ENCODE results near the gene LRCH4.
"Not testable (repeated sequence)": the region's sequence is repeated elsewhere in the genome, so short reads cannot be mapped to it uniquely, and the experiment has no call there.

LRCH4 gene

DNA sequence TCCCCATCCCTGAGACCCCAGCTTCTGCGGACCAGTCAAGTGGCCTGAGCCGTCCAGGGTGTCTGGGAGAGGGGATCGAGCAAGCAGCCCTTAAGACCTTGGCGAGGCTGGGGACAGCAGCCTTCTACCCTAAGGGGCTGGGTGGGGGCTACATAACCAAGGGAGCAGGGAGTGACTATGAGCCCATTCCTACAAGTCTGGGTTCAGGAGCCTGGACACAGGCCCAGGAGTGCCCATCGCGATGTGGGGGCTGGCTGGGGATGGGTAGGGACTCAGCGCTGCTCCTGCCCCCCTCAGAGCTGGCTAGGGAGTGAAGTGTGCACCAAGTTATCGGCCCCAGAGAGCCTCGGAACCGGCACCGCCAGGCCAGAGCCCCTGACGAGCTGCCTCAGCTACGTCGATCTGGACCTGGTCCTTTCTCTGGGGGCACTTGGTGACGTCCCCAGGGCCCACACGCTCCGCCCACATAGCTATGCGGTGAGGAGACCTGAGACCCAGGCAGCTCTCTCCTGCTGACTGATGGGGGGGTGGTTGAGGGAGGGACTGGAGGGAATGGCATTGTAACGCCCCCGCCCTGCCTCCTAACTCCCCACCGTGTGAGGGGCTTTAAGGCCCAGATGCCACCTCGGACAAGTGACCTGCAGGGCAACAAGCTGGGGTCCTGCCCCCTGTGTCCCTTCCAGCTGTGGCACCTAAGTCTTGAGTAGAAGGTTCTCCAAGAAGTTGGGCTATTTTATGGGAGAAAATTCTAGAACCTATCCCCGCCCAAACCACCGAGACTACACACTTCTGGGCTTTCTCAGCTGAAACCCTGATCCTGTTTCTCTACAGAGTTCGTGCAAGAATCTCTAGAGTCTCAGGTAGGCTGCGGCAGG is 14.7 kb downstream of the LRCH4 start:
- Histone ChIP-seq H3K9me3 (ENCODE audit: control insufficient read depth, insufficient read depth, low read depth, low read length) (no peaks in the 10 kb centered on the region), H3K4me3 (ENCODE audit: low read depth, low read length) (peak overlapping the region; percentile 41), H3K27ac (ENCODE audit: low read depth, low read length) (no peak overlapping the region; the same call in 1 of the 2 replicates), H3K4me1 (ENCODE audit: control insufficient read depth, insufficient read depth, low read length) (peaks cover 46% of the 10 kb centered on the region), H3K36me3 (ENCODE audit: control insufficient read depth, insufficient read depth, low read length) (peaks cover 16% of the 10 kb centered on the region), H3K27me3 (ENCODE audit: control insufficient read depth, insufficient read depth, low read length) (no peaks in the 10 kb centered on the region), H3K9ac (ENCODE audit: low read length) (peak overlapping the region; percentile 3)

DNA sequence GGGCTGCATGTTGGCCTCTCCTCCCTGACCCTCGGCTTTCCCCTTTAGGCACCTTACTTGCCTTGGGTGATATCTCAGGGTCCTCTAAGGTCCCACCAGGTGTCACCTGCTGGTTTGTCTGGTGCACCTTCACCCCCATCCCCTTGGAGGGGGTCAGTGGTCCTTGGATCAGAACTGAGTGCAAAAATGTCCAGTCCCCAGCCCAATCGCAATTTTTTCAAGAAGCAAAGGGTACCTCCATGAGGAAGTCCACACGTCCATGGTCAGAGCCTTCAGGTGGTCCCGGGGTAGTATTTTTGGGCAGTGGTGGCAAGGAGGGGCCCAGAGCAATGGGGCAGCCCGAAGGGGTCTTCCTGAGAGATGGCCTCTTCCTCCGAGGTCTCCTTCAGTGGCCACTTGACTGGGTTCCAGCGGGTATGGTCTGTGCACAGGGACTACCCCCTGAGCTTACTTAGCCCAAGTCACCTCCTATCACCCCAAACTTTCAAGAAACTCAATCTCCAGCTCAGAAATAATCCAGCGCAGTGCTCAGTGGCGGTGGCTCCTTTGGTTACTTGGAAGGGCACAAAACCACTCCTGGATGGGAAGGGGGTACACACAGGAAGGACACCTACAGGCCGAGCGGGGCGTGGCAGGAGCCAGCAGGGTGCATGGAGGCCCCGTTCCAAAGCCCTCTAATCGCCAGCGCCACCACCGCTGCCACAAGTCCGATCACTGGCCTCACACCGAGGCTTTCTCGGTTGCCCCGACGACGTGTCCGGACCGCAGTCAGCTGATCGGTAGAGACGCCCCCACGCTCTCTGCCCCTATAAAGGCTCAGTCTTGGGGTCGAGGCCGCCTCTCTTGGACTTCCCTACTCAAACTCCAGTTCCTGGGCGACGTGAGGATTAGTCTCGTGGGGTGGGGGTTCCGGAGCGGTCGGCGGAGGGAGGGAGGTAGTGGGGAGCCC is 16.8 kb downstream of the LRCH4 start:
- peak overlapping the region; percentile 78 for H3K9ac ChIP-seq (ENCODE audit: low read length)
- H3K27me3 ChIP-seq (ENCODE audit: control insufficient read depth, insufficient read depth, low read length) = no peaks in the 10 kb centered on the region
- H3K9me3 ChIP-seq (ENCODE audit: control insufficient read depth, insufficient read depth, low read depth, low read length) = no peaks in the 10 kb centered on the region
- no peaks in the 10 kb centered on the region for H3K36me3 ChIP-seq (ENCODE audit: control insufficient read depth, insufficient read depth, low read length)
- peaks cover 47% of the 10 kb centered on the region for H3K4me1 ChIP-seq (ENCODE audit: control insufficient read depth, insufficient read depth, low read length)
- H3K4me3 ChIP-seq (ENCODE audit: low read depth, low read length) = peak overlapping the region; percentile 71
- no peak overlapping the region; the same call in 1 of the 2 replicates for H3K27ac ChIP-seq (ENCODE audit: low read depth, low read length)

- H3K4me1 ChIP-seq (ENCODE audit: control insufficient read depth, insufficient read depth, low read length) = peaks cover 50% of the 10 kb centered on the region
- H3K9ac ChIP-seq (ENCODE audit: low read length) = no peak overlapping the region
- no peaks in the 10 kb centered on the region for H3K9me3 ChIP-seq (ENCODE audit: control insufficient read depth, insufficient read depth, low read depth, low read length)
- no peak overlapping the region for H3K27ac ChIP-seq (ENCODE audit: low read depth, low read length)
- H3K27me3 ChIP-seq (ENCODE audit: control insufficient read depth, insufficient read depth, low read length) = no peaks in the 10 kb centered on the region
- no peak overlapping the region for H3K4me3 ChIP-seq (ENCODE audit: low read depth, low read length)
- no peaks in the 10 kb centered on the region for H3K36me3 ChIP-seq (ENCODE audit: control insufficient read depth, insufficient read depth, low read length)
Measured at GRCh38 chr7:100568176-100568895, 17.6 kb downstream of the LRCH4 start.

- no peak overlapping the region for H3K27ac ChIP-seq (ENCODE audit: low read depth, low read length)
Measured at GRCh38 chr7:100567751-100568175, 18.2 kb downstream of the LRCH4 start.

GRCh38 chr7:100567031-100567730 is 18.7 kb downstream of the LRCH4 start:
- H3K9ac ChIP-seq (ENCODE audit: low read length) = no peak overlapping the region
- no peaks in the 10 kb centered on the region for H3K9me3 ChIP-seq (ENCODE audit: control insufficient read depth, insufficient read depth, low read depth, low read length)
- no peak overlapping the region for H3K27ac ChIP-seq (ENCODE audit: low read depth, low read length)

More at GRCh38 chr7:100567751-100568175, 18.2 kb downstream of the LRCH4 start:
- Histone ChIP-seq H3K9me3 (ENCODE audit: control insufficient read depth, insufficient read depth, low read depth, low read length) (no peaks in the 10 kb centered on the region), H3K4me1 (ENCODE audit: control insufficient read depth, insufficient read depth, low read length) (peaks cover 48% of the 10 kb centered on the region), H3K4me3 (ENCODE audit: low read depth, low read length) (no peak overlapping the region), H3K9ac (ENCODE audit: low read length) (no peak overlapping the region), H3K36me3 (ENCODE audit: control insufficient read depth, insufficient read depth, low read length) (peaks cover 4% of the 10 kb centered on the region), H3K27me3 (ENCODE audit: control insufficient read depth, insufficient read depth, low read length) (no peaks in the 10 kb centered on the region)

DNA sequence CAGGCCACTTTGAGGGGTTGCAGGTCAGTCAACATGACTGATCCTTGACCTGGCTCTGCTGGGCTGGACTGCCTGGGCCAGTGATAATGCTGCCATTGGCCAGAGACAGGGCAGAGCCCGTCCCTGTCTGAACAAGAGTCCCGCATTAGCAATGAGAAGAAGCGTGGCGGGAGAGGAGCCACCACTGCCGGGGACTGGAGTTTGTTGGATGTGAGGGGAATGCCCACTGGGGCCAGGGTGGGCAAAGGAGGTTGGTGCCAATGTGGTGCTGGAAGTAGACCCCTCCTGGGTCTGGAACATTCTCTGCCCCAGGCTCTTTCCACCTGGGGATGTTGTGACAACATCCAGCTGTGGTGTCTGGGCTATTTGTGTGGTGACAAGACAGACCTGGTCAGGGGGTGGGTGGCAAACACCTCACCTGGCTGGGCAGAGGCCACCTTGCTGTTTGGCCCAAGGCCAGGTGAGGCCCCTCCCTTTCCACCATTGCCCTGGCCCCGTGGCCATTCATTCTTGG is 19.9 kb downstream of the LRCH4 start:
- no peaks in the 10 kb centered on the region for H3K27me3 ChIP-seq (ENCODE audit: control insufficient read depth, insufficient read depth, low read length)
- no peak overlapping the region for H3K27ac ChIP-seq (ENCODE audit: low read depth, low read length)
- H3K36me3 ChIP-seq (ENCODE audit: control insufficient read depth, insufficient read depth, low read length) = peaks cover 6% of the 10 kb centered on the region
- H3K4me3 ChIP-seq (ENCODE audit: low read depth, low read length) = no peak overlapping the region
- H3K9me3 ChIP-seq (ENCODE audit: control insufficient read depth, insufficient read depth, low read depth, low read length) = no peaks in the 10 kb centered on the region
- H3K4me1 ChIP-seq (ENCODE audit: control insufficient read depth, insufficient read depth, low read length) = peaks cover 31% of the 10 kb centered on the region
- H3K9ac ChIP-seq (ENCODE audit: low read length) = no peak overlapping the region

More at GRCh38 chr7:100567031-100567730, 18.7 kb downstream of the LRCH4 start:
- no peak overlapping the region for H3K4me3 ChIP-seq (ENCODE audit: low read depth, low read length)
- H3K4me1 ChIP-seq (ENCODE audit: control insufficient read depth, insufficient read depth, low read length) = peaks cover 42% of the 10 kb centered on the region
- peaks cover 6% of the 10 kb centered on the region for H3K36me3 ChIP-seq (ENCODE audit: control insufficient read depth, insufficient read depth, low read length)
- H3K27me3 ChIP-seq (ENCODE audit: control insufficient read depth, insufficient read depth, low read length) = no peaks in the 10 kb centered on the region

DNA sequence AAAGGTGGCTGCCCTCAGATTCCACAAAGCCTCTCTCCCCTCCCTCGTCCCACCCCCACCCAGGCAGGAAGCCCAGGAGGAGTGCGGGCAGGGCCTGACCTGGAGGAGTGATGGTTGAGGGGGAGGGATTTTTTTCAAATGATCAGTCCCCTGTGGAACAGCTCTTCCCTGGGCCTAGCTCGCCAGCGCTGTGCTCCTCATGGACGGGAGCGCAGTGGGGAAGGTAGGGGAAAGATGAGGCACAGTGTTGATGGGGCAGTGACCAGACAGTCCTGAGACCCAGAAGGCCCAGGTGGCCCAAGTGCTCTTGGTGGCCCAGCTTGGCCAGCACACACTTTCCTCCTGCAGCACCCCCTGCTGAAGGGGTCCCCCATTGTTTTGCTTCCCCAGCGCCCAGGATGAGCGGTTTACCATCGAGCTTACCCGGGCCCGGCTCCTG is 20.8 kb downstream of the LRCH4 start:
- Histone ChIP-seq H3K27me3 (ENCODE audit: control insufficient read depth, insufficient read depth, low read length) (no peaks in the 10 kb centered on the region), H3K9me3 (ENCODE audit: control insufficient read depth, insufficient read depth, low read depth, low read length) (no peaks in the 10 kb centered on the region), H3K27ac (ENCODE audit: low read depth, low read length) (no peak overlapping the region), H3K4me3 (ENCODE audit: low read depth, low read length) (no peak overlapping the region), H3K36me3 (ENCODE audit: control insufficient read depth, insufficient read depth, low read length) (peaks cover 6% of the 10 kb centered on the region), H3K4me1 (ENCODE audit: control insufficient read depth, insufficient read depth, low read length) (peaks cover 26% of the 10 kb centered on the region; the same call in 1 of the 2 replicates), H3K9ac (ENCODE audit: low read length) (no peak overlapping the region)

DNA sequence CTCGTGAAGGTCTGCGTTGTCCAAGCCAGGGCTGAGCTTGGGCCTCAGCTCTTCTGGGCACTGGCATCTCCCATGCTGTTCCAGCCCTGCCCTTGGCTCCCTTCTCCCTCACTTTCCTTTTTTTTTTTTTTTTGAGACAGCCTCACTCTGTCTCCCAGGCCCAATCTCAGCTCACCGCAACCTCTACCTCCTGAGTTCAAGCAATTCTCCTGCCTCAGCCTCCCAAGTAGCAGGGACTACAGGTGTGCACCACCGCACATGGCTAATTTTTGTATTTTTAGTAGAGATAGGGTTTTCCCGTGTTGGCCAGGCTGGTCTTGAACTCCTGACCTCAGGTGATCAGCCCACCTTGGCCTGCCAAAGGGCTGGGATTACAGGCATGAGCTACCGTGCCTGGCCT is 21.5 kb downstream of the LRCH4 start:
- H3K9ac ChIP-seq (ENCODE audit: low read length); H3K27ac ChIP-seq (ENCODE audit: low read depth, low read length); H3K4me3 ChIP-seq (ENCODE audit: low read depth, low read length): not testable (repeated sequence)

DNA sequence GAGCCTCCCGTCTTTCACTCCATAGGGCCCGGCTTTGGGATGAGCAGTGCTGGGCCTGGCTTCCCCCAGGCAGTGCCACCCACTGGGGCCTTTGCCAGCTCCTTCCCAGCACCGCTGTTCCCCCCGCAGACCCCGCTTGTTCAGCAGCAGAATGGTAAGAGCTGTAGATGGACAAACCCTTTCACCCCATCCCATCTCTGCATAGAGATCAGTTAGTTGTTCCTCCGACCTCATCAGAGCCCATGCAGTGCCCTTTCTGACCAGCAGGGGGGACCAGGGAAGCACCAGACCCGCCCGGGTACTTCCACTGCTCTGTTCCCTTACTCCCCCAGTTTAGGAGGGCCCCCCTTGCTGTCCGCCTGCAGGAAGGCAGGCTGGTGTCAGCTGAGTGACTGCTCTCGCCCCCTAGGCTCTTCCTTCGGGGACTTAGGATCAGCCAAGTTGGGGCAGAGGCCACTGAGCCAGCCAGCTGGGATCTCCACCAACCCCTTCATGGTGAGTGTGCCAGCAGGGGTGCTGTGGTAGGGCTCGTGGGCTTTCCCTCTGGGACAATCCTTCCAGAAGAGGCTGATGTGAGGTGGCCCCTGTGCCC is 22.0 kb downstream of the LRCH4 start:
- H3K9ac ChIP-seq (ENCODE audit: low read length) = no peak overlapping the region
- H3K36me3 ChIP-seq (ENCODE audit: control insufficient read depth, insufficient read depth, low read length) = peaks cover 6% of the 10 kb centered on the region
- peaks cover 20% of the 10 kb centered on the region; the same call in 1 of the 2 replicates for H3K4me1 ChIP-seq (ENCODE audit: control insufficient read depth, insufficient read depth, low read length)
- no peaks in the 10 kb centered on the region for H3K9me3 ChIP-seq (ENCODE audit: control insufficient read depth, insufficient read depth, low read depth, low read length)
- H3K27me3 ChIP-seq (ENCODE audit: control insufficient read depth, insufficient read depth, low read length) = no peaks in the 10 kb centered on the region
- H3K4me3 ChIP-seq (ENCODE audit: low read depth, low read length) = no peak overlapping the region
- no peak overlapping the region for H3K27ac ChIP-seq (ENCODE audit: low read depth, low read length)

More for the DNA sequence above, 21.5 kb downstream of the LRCH4 start:
- H3K9me3 ChIP-seq (ENCODE audit: control insufficient read depth, insufficient read depth, low read depth, low read length); H3K36me3 ChIP-seq (ENCODE audit: control insufficient read depth, insufficient read depth, low read length); H3K27me3 ChIP-seq (ENCODE audit: control insufficient read depth, insufficient read depth, low read length): not testable (repeated sequence)
- peaks cover 24% of the 10 kb centered on the region; the same call in 1 of the 2 replicates for H3K4me1 ChIP-seq (ENCODE audit: control insufficient read depth, insufficient read depth, low read length)
